Epithelial cell of proximal tubule (primary cell): ENCODE results near the gene BPIFB3. TPM values are rescaled to one million over a fixed set of nuclear protein-coding genes. Genes with fewer than 3 reads are reported as not detected.
"Not testable (repeated sequence)": the region's sequence is repeated elsewhere in the genome, so short reads cannot be mapped to it uniquely, and the experiment has no call there.

ENCODE experiments used
- DNase-seq: peaks from one replicate; pipeline ENCODE4 v3.0.0-alpha.2; 2011; ENCODE audit warnings: low read depth
- H3K4me3 ChIP-seq: 2 replicates; pipeline ENCODE4 v1.5.1; 2011; ENCODE audit warnings: low read depth, mild to moderate bottlenecking, low read length
- CTCF ChIP-seq: conservative IDR thresholded peaks from 2 replicates; pipeline ENCODE4 v1.5.1; 2012; ENCODE audit warnings: low read depth, mild to moderate bottlenecking, low read length
- total RNA-seq: library from RNA; depleted of rRNA; stranded (reverse); fragments of >200 nt; gene quantifications from 2 replicates; pipeline ENCODE4 v1.2.3, GENCODE V29; 2015

BPIFB3 gene
- total RNA-seq, 1 donor from 2014 or later, result not detected

DNA sequence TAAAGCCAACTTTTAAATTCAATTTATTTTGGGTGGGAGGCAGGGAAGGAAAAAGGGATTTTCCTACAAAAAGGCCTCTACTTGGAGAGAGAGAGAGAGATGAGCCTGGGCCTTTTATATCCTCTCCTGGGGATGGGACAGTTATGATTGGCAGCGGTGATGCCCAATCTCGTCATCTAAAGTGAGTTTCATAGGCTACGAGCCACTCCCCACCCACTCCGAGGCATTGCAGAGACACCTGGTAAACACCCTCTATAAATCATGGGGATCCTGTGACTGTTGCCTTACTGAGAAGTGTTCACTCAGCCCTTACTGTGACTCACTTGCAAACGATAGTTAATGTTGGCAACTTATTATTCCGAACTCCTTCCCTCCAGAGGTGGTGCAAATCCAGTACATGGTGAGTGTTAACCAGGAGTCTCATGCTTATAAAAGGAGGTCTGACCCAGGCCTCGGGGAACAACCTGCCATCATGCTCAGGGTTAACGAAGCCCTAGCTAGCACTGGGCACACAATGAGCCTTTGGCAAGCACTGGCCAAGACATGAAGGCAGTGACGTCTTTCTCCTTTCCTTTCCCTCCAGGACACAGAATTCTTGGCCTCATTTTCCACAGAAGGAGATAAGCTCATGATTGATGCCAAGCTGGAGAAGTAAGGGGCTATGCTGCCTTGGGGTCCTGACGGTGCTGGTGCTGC lies 46.3 kb downstream of the BPIFB3 start:
- TF ChIP-seq CTCF, result no peak
- no peak for DNase-seq
- no peak overlapping the region for H3K4me3 ChIP-seq

GRCh38 chr20:33103556-33103955 lies 49.9 kb downstream of the BPIFB3 start:
- no peak for DNase-seq
- no peak for TF ChIP-seq CTCF

DNA sequence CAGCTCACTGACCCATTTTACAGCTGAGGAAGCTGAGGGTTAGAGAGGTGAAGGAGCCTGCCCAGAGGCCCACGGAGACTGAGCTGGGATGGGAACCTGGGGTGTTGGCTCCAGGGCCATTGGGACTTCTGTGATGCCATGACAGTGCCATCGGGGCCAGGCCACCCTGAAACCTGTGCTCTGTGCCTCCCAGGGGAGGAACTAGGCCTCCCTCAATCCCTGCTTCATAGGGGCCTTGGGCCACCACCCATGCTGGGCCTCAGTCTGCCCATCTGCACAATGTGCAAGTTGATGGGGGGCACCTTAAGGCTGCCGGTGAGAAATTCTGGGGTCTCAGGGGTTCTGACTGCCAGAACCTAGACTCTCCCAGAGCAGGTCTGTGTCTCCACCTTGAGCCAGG lies 50.6 kb downstream of the BPIFB3 start:
- no peak for TF ChIP-seq CTCF
- no peak overlapping the region for H3K4me3 ChIP-seq
- no peak for DNase-seq

More at GRCh38 chr20:33103556-33103955, 49.9 kb downstream of the BPIFB3 start:
- no peak overlapping the region for H3K4me3 ChIP-seq

GRCh38 chr20:33105316-33105924 lies 51.7 kb downstream of the BPIFB3 start:
- TF ChIP-seq CTCF, result no peak
- no peak for DNase-seq
- no peak overlapping the region for H3K4me3 ChIP-seq

GRCh38 chr20:33106058-33106620 lies 52.4 kb downstream of the BPIFB3 start:
- not testable (repeated sequence) for DNase-seq, H3K4me3 ChIP-seq

GRCh38 chr20:33108661-33109060 lies 55.0 kb downstream of the BPIFB3 start:
- TF ChIP-seq CTCF, result no peak

GRCh38 chr20:33110147-33110825 lies 56.6 kb downstream of the BPIFB3 start:
- TF ChIP-seq CTCF, result no peak
- no peak for DNase-seq
- no peak overlapping the region for H3K4me3 ChIP-seq

More at GRCh38 chr20:33108661-33109060, 55.0 kb downstream of the BPIFB3 start:
- DNase-seq, result no peak
- H3K4me3 ChIP-seq, result no peak overlapping the region
